ENCODE measurements around the gene TMEM271. TPM values are rescaled to one million over a fixed set of nuclear protein-coding genes. Genes with fewer than 3 reads are reported as not detected.
"Not testable (repeated sequence)": the region's sequence is repeated elsewhere in the genome, so short reads cannot be mapped to it uniquely, and the experiment has no call there.

The TMEM271 gene
- total RNA-seq, 2 experiments from 2014 or later = not detected

- H3K27ac Mint-ChIP-seq = no peak overlapping the region
- H3K4me1 Mint-ChIP-seq (ENCODE audit: low read depth) = peaks cover 2% of the 10 kb centered on the region
- intact Hi-C loops (cut with micrococcal nuclease) = loop anchor here (1.0 to 10.0 kb wide), 4 partner anchors 72 to 385 kb away; partner anchors contain the start of genes ATP5ME, IDUA and MYL5
- DNase-seq = no peak
- H3K36me3 Mint-ChIP-seq (ENCODE audit: low read depth) = no peaks in the 10 kb centered on the region
- no peaks in the 10 kb centered on the region for H3K9me3 Mint-ChIP-seq
- no peak overlapping the region for H3K4me3 Mint-ChIP-seq
- H3K27me3 Mint-ChIP-seq (ENCODE audit: low read depth) = peaks cover 15% of the 10 kb centered on the region
- CTCF ChIA-PET = interaction anchor here (0.5 to 1.2 kb wide), 4 partner anchors 11 to 237 kb away, joined by 3 to 6 read pairs (median 4); no protein-coding TSS in a partner anchor
Measured at GRCh38 chr4:601612-602558, 25.8 kb upstream of the TMEM271 start.

DNA sequence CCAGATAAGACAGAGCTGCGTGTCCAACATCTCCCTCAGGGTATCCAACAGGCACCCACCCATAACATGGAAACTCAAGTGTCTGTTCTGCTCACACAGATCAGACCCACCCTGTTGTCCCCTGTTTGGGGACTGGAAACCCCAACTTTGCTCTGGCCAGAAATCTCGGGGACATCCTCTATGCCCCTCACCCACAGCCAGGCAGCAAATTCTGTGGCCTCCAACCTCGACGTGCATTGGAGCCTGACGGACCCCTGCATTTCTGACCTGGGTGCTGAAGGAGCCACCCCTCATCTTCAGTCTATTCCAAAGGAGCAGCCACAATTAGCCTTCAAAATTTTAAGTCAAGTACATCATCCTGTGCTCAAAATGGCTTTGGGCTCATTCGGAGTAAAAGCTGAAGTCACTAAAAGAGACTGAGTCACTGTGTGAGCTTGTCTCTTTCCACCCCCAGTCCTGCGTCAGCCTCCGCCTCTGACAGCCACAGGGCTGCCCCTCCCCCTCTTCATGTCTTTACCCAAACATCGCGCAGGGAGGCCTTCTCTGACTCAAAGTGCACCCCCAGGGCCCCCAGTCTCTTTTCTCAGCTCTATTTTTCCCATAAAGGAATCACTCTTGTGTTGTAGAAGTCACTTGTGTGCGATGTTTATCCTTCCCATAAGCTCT lies 24.9 kb upstream of the TMEM271 start:
- no peak overlapping the region for H3K27ac Mint-ChIP-seq
- H3K27me3 Mint-ChIP-seq (ENCODE audit: low read depth) = peaks cover 15% of the 10 kb centered on the region
- H3K4me3 Mint-ChIP-seq = no peak overlapping the region
- H3K9me3 Mint-ChIP-seq = no peaks in the 10 kb centered on the region
- DNase-seq = peak; percentile 71
- peaks cover 2% of the 10 kb centered on the region for H3K4me1 Mint-ChIP-seq (ENCODE audit: low read depth)
- intact Hi-C loops (cut with micrococcal nuclease) = loop anchor here (5.0 to 10.0 kb wide), 3 partner anchors 176 to 386 kb away; partner anchors contain the start of gene IDUA
- CTCF ChIA-PET = interaction anchor here (0.5 to 1.0 kb wide), 3 partner anchors 12 to 238 kb away, joined by 3 to 6 read pairs (median 3); no protein-coding TSS in a partner anchor
- H3K36me3 Mint-ChIP-seq (ENCODE audit: low read depth) = no peaks in the 10 kb centered on the region

DNA sequence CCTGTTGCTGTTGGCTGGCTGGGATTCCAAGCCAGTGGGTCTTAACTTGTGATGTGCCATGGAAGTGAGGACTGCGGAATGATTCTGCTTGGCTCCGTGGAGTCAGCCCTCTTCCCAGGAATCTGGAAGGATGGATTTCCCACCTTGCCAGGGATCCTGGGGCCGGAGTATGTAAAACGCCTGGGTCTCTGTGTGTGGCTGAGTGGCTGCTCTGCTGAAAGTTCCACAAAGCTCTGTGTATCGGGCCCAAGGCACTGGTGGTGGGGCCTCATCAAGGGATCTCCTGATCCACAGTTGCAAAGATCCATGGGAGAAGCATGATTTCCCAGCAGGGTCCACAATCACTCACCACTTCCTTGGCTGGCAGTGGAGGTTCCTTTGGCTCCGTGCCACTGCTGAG lies 24.1 kb upstream of the TMEM271 start:
- H3K4me3 Mint-ChIP-seq = no peak overlapping the region
- no peaks in the 10 kb centered on the region for H3K36me3 Mint-ChIP-seq (ENCODE audit: low read depth)
- no peak overlapping the region for H3K27ac Mint-ChIP-seq
- H3K4me1 Mint-ChIP-seq (ENCODE audit: low read depth) = peaks cover under 1% of the 10 kb centered on the region
- H3K27me3 Mint-ChIP-seq (ENCODE audit: low read depth) = peaks cover 15% of the 10 kb centered on the region
- CTCF ChIA-PET = no interaction called here
- intact Hi-C loops (cut with micrococcal nuclease) = loop anchor here (5.0 to 10.0 kb wide), 3 partner anchors 177 to 387 kb away; partner anchors contain the start of gene IDUA
- no peak for DNase-seq
- peaks cover 2% of the 10 kb centered on the region for H3K9me3 Mint-ChIP-seq

- CTCF ChIA-PET = no interaction called here
- Mint-ChIP-seq H3K4me1 (ENCODE audit: low read depth) (no peaks in the 10 kb centered on the region), H3K27ac (no peak overlapping the region), H3K27me3 (ENCODE audit: low read depth) (peaks cover 15% of the 10 kb centered on the region), H3K4me3 (no peak overlapping the region), H3K9me3 (peaks cover 2% of the 10 kb centered on the region), H3K36me3 (ENCODE audit: low read depth) (no peaks in the 10 kb centered on the region)
- intact Hi-C loops (cut with micrococcal nuclease) = no loop called here
- DNase-seq = no peak
Measured at GRCh38 chr4:598925-599324, 22.8 kb upstream of the TMEM271 start.

GRCh38 chr4:592825-593520 lies 16.9 kb upstream of the TMEM271 start:
- Mint-ChIP-seq H3K9me3 (peaks cover 4% of the 10 kb centered on the region), H3K36me3 (ENCODE audit: low read depth) (no peaks in the 10 kb centered on the region), H3K27ac (no peak overlapping the region), H3K27me3 (ENCODE audit: low read depth) (peaks cover 18% of the 10 kb centered on the region), H3K4me3 (no peak overlapping the region), H3K4me1 (ENCODE audit: low read depth) (no peaks in the 10 kb centered on the region)
- DNase-seq = no peak
- CTCF ChIA-PET = interaction anchor here (1.8 kb wide), 1 partner anchor 10 kb away, joined by 4 read pairs; no protein-coding TSS in a partner anchor
- intact Hi-C loops (cut with micrococcal nuclease) = no loop called here

- intact Hi-C loops (cut with micrococcal nuclease); CTCF ChIA-PET; H3K9me3 Mint-ChIP-seq; DNase-seq; H3K36me3 Mint-ChIP-seq (ENCODE audit: low read depth); H3K4me3 Mint-ChIP-seq; H3K4me1 Mint-ChIP-seq (ENCODE audit: low read depth); H3K27ac Mint-ChIP-seq: not testable (repeated sequence)
- peaks cover 18% of the 10 kb centered on the region for H3K27me3 Mint-ChIP-seq (ENCODE audit: low read depth)
Measured at GRCh38 chr4:592178-592577, 16.1 kb upstream of the TMEM271 start.

DNA sequence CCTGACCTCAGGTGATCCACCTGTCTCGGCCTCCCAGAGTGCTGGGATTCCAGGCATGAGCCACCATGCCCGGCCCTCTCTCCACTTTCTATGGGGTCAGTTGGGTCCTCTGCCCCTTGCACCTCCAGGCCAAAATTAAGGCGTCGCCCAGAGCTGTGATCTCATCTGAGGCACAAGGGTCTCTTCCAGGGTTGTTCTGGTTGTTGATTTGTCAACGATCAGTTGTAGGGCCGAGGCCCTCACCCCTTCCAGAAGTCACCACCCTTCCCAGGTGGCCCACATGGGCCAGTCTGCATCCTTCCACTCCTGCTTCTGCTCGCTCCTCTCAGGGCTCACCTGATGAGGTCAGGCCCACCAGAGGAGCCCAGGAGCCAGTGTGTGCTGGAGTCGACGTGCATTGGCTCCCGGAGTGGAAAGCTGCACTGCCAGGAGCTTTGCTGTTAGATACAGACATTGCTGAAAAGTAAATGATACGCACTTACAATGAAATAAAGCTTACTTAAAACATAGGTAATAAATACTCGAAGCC lies 14.3 kb upstream of the TMEM271 start:
- Mint-ChIP-seq H3K27ac (no peak overlapping the region), H3K27me3 (ENCODE audit: low read depth) (peaks cover 28% of the 10 kb centered on the region), H3K9me3 (peaks cover 6% of the 10 kb centered on the region), H3K4me3 (no peak overlapping the region), H3K4me1 (ENCODE audit: low read depth) (no peaks in the 10 kb centered on the region), H3K36me3 (ENCODE audit: low read depth) (no peaks in the 10 kb centered on the region)
- CTCF ChIA-PET = no interaction called here
- intact Hi-C loops (cut with micrococcal nuclease) = no loop called here
- DNase-seq = no peak

GRCh38 chr4:589219-589963 lies 13.3 kb upstream of the TMEM271 start:
- H3K27me3 Mint-ChIP-seq (ENCODE audit: low read depth) = peaks cover 28% of the 10 kb centered on the region

GRCh38 chr4:588351-588849 lies 12.3 kb upstream of the TMEM271 start:
- no peaks in the 10 kb centered on the region for H3K4me1 Mint-ChIP-seq (ENCODE audit: low read depth)
- peaks cover 12% of the 10 kb centered on the region for H3K9me3 Mint-ChIP-seq
- H3K27me3 Mint-ChIP-seq (ENCODE audit: low read depth) = peaks cover 33% of the 10 kb centered on the region
- H3K36me3 Mint-ChIP-seq (ENCODE audit: low read depth) = peaks cover 6% of the 10 kb centered on the region
- no peak overlapping the region for H3K27ac Mint-ChIP-seq
- CTCF ChIA-PET = interaction anchor here (1.6 kb wide), 1 partner anchor 15 kb away, joined by 3 read pairs; no protein-coding TSS in a partner anchor
- DNase-seq = no peak
- intact Hi-C loops (cut with micrococcal nuclease) = no loop called here
- no peak overlapping the region for H3K4me3 Mint-ChIP-seq

More at GRCh38 chr4:589219-589963, 13.3 kb upstream of the TMEM271 start:
- Mint-ChIP-seq H3K36me3 (ENCODE audit: low read depth) (no peaks in the 10 kb centered on the region), H3K9me3 (peaks cover 5% of the 10 kb centered on the region), H3K4me1 (ENCODE audit: low read depth) (no peaks in the 10 kb centered on the region), H3K4me3 (no peak overlapping the region), H3K27ac (no peak overlapping the region)
- DNase-seq = no peak
- intact Hi-C loops (cut with micrococcal nuclease) = no loop called here
- CTCF ChIA-PET = interaction anchor here (1.6 kb wide), 1 partner anchor 14 kb away, joined by 3 read pairs; no protein-coding TSS in a partner anchor

DNA sequence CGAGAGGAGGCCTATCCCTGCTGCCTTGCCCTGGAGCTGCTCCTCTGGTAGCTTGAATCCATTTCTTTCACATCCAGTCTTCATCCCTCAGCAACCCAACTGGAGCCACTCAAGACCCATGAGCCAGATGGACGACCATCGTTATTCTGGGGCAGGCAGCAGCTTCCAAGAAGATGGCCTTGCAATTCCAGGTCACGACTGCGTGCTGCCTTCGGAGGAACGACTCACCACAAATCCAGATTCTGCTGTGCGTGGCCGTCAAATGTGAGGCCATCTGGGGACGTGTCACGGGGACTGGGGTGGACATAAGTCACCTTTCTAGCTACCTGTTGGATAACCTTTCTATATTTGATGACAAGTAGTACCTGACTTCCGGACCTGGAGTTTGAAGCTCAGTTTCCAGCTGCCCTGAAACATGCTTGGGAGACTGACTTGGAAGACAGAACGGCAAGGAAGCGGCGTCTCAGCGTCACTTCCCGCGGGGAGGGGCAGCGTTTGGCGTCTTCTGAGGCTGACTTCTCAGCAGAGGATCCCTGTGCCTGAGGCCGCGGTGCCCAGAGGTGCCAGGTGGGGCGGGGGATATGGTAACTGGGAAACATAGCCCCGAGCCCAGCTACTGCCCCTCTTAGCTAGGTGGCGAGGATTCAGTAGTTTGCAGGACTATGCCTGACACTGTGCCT lies 11.7 kb upstream of the TMEM271 start:
- peaks cover 13% of the 10 kb centered on the region for H3K9me3 Mint-ChIP-seq
- H3K4me1 Mint-ChIP-seq (ENCODE audit: low read depth) = no peaks in the 10 kb centered on the region
- peaks cover 34% of the 10 kb centered on the region for H3K27me3 Mint-ChIP-seq (ENCODE audit: low read depth)
- peaks cover 6% of the 10 kb centered on the region for H3K36me3 Mint-ChIP-seq (ENCODE audit: low read depth)
- DNase-seq = no peak
- intact Hi-C loops (cut with micrococcal nuclease) = no loop called here
- no peak overlapping the region for H3K27ac Mint-ChIP-seq
- H3K4me3 Mint-ChIP-seq = no peak overlapping the region
- CTCF ChIA-PET = no interaction called here

- intact Hi-C loops (cut with micrococcal nuclease) = no loop called here
- Mint-ChIP-seq H3K27me3 (ENCODE audit: low read depth) (peaks cover 53% of the 10 kb centered on the region), H3K4me1 (ENCODE audit: low read depth) (no peaks in the 10 kb centered on the region), H3K27ac (no peak overlapping the region), H3K4me3 (no peak overlapping the region), H3K36me3 (ENCODE audit: low read depth) (peaks cover 6% of the 10 kb centered on the region), H3K9me3 (peaks cover 13% of the 10 kb centered on the region)
- no peak for DNase-seq
- CTCF ChIA-PET = no interaction called here
Measured at GRCh38 chr4:583820-584219, 7.7 kb upstream of the TMEM271 start.
